Right lung (tissue), 5 donors: ENCODE results near the gene DAPK1. TPM values are rescaled to one million over a fixed set of nuclear protein-coding genes. Genes with fewer than 3 reads are reported as not detected.

ENCODE experiments used
- DNase-seq, 2 donors: peaks; one replicate each; pipeline ENCODE4 v3.0.0-alpha.2; 2013
- polyA plus RNA-seq, 5 donors: library from polyadenylated mRNA; unstranded; fragments of 120-200 nt; gene quantifications; one replicate each; pipeline versions ENCODE4 v1.2.1 to v1.2.3, GENCODE V29; 2013; ENCODE audit warnings: inconsistent platforms in 1 of 5, low replicate concordance in 1 of 5; ENCODE audit not compliant: insufficient read length in 5 of 5, insufficient read depth in 1 of 5

Gene DAPK1
- polyA plus RNA-seq, 5 donors, result 173 to 232 (median 217) TPM

DNA sequence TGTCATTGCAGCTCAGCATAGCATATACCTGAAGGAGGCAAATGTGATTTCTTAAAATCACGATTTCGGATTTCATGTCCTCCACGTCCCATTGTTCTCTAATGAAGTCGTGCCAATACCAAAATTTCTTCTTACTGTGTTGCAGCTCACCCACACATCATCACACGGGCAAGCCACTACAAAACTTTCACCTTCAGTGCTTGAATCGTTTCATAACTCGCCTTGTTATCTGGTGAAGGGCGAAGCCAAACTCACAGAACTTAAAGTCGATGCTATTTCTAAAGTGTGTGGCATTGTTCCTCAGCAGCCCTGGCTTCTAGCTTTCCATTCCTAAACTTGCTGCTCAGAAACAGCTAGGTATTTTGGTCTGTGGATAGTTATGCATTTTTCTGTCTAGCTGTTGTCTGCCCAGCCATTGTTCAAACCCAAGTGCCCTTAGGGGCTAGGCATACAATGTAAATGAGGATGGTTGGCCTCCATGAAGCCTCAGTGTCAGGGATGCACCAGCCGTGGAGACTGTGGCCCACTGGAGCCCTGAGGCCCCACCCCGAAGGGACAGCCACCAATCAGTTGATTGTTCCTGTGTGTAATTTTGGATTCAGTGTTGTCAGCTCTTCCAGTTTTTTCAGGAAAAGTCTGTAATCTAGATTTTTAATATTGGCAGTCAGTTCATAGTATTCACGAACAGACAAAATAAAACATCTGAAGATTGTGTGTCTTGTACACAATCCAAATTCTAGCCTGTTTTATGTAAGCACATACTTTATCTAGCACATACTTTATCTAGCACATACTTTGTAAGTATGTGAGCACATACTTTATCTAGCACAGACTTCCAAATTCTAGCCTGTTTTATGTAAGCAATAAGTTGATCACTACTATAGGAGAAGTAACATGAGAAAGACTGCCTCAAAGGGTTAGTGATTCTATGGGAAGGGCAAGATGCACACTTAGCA, 112.8 kb downstream of the DAPK1 start:
- peak in 1 of 2 donors; percentile 79 for DNase-seq

- no peak for DNase-seq
These were observed 114.1 kb downstream of the DAPK1 start for GRCh38 chr9:87611776-87612175.

DNA sequence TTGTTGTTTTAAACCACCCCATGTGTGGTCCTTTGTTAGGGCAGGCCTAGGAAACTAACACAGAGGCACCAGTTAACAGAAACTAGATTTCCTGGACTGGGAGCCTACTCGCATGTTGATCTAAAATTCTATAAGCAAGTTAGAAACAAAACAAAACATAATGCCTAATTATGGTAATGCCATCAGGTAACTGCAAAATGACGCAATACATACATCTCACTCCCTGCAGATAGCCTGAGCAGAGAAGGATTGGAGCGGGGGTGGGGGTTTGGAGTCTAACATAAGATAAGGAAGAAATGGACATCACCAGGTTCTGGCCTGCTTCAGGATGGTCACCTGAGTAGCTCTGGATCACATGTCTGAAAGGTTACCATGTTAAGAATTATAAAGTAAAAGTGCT, 114.9 kb downstream of the DAPK1 start:
- no peak for DNase-seq

DNA sequence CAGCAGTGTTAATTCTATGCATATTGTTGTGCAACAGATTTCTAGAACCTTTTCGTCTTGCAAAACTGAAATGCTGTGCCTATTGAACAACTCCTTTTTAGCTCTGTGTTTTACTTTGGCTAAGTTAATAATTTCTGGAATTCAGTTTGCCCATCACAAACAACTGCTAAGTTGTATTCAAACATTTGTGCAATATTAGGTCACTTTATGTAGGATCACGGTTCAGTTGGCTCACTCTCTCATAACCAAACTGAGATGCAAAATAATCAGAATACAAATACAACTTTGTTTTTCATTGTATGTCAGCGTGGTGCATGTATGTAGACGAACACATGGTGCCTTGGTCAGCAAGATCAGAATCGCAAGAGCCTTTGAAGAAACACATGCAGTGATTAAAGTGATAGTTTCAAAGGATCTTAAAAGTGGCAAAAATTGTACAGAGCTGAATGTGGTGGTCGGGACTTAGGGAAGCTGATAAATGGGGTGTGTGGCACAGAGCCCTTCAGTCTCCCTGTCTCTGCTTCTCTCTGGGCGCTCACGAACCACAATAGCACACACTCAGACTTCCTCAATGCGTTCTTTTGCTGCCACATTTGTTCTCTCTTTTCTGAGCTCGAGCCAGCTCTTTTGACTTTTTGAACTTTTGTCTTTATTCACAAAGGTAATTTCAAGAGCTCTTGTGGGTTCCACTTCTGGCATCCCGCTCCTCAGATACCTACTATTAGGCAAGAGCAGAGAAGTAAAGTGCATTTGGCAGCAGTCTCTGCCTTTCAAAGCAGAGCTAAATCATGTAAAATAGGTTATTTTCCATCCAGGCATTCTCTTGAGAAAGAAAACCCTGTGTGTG, 115.8 kb downstream of the DAPK1 start:
- DNase-seq, result peak in 1 of 2 donors; percentile 63

DNA sequence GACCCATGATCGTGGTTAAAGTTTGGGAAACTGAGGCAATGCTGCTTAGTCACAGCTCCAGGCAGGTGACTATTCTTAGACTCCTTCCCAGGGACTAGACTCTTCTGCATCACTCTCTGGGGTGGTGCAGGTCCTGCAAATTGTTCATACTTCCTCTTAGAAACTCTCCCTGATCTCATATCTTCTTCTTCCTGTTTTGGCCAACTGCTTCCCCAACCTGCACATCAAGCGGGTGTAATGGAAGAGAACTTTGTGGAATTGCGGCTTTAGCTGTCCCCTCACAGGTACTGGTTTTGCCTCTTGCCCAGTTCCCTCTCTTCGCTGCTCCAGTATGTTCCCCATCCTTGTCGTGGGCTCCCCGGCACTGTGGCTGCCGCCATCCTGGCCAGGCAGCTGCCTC, 116.7 kb downstream of the DAPK1 start:
- DNase-seq, result no peak

- DNase-seq, result no peak
These were observed 117.5 kb downstream of the DAPK1 start for GRCh38 chr9:87615136-87615535.

DNA sequence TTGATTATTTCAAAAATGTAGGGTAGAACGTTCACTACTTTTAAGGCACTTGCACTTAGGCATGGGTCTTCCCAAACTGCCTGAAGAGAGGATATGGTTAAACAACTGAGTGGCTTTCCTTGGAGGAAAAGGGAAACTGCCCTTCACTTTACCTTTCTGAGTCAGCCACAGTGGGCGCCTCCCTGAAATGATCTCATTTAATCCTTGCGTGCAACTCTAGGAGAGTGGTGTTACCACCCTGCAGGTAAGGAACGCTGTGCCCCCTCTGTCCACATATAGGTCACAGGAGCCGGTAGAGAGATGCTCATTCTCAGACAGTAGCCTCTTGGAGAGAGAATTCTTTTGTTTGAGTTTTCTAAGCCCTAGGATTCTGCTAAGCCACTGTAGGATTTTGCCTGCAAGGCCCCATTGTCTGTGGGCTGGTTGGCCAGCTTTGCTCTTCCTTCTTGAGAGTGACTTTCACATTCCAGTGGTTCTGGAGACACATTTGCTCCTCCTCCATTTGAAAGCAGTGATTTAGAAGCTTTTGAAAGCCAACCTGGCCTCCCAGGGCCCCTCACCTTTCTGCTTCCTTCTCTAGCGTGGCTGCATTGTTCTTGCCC, 118.0 kb downstream of the DAPK1 start:
- DNase-seq, result no peak

DNA sequence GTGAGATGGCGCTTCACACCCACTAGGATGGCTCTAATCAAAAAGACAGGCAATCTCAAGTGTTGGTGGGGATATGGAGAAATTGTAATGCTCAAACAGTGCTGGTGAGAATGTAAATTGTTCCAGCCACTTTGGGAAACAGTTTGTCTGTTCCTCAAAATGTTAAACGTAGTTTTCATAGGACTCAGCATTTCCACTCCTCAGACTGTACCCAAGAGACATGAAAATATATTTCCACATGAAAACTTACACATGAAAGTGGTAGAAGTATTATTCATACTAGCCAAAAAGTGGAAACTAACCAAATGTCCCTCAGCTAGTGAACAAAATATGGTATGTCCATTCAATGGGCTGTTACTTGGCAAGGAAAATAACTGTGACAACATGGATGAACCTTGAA, 120.6 kb downstream of the DAPK1 start:
- no peak for DNase-seq

DNA sequence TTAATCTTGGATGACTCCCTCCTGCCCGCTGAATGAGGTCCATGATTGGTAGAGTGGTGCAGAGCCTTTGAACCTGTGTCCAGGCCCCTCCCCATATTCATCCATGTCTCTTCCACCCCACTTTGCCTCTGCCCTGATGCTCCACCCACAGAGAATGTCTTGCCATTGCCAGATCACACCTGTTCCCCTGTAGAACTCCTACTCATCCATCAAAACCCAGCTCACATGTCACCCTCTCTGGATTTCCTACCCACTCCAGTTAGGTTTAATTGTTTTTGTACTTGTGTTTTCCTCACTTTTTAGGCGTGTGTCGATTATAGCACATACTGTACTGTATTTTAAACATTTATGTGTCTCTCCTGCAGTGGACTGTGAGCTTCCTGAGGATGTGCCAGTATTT, 121.3 kb downstream of the DAPK1 start:
- DNase-seq, result no peak

- DNase-seq, result no peak
These were observed 121.7 kb downstream of the DAPK1 start for GRCh38 chr9:87619346-87619745.

DNA sequence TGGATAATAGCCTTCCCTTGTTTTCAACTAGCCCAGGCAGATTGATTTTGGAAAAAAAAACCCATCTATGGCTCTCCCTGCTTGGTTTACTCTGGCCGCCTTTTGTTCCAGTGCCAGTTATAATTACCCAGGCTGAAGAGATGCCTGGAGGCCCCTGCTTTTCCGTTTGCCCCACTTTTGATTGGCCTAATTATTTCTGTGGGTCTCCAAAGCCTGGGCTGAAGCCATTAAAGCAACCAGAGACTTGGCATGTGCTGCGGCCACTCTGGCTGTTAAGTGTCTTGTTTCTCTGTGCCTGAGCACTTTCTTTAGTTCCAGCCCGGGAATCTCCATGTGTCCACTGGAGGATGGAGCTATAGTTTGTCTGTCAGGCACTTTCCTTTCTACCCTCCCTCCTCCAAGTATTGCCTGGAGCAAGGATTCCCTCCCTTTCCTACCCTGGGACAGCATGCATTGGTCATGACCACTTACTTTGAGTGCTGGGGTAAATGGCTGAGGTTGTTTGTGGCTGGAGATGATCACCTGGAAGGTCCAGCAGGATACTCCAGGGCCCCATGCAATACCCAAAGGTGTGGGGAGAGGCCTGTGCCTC, 123.2 kb downstream of the DAPK1 start:
- no peak for DNase-seq

DNA sequence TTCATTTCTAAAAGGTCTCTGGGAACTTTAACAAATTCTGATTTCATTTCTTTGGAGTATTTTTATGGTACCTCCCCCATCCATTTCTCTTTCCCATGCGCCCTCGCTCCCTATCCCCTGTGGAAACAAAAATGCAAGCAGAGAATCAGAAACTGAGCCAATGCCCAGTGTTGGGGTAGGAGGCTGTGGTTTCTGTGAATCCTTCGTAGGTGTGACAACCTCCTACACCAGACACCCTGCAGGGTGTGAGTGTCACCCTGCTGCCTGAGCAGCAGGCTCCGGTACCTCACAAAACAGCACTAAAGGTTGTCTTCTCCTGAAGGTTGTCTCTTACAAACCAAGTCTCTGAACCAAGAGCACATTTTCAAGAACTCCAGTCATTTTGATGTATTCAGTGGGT, 124.4 kb downstream of the DAPK1 start:
- DNase-seq, result no peak

- no peak for DNase-seq
These were observed 125.3 kb downstream of the DAPK1 start for GRCh38 chr9:87622923-87623322.

DNA sequence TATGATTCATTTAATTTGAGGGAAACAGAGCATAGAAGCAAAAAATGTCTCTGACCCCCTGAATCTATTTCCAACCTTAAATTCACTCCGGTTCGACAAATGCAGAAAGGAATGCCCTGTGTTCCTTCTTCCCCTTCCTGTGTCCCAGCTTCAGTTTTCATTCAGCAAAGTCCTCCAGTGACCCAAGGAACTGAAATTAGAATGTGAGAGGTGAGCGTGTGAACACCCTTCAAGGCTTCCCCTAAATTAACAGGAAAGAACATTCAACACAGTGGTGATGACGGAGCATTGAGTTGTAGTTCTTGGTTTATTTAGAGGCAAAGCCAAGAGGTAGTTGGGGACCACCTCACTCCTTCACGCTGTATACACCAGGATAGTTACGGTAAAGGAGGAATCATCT, 130.7 kb downstream of the DAPK1 start:
- no peak for DNase-seq

- DNase-seq, result no peak
These were observed 131.4 kb downstream of the DAPK1 start for GRCh38 chr9:87629104-87629503.

DNA sequence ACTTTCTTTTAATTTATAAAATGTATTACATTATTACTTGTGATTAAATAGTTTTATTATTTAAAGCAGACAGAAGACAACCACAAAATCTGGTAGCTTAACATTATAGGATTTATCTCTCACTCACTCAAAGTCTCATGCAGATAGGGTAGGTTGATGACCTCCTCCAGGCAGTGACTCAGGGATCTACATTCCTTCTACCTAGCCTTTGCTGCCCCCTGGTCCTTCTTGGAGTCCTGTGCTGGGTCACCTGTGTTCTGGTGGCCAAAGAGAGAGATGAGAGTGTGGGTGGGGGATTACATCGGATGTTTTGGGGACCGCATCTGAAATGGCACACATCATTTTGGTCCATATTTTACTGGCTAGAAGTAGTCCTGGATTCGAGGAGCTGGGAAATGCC, 132.6 kb downstream of the DAPK1 start:
- no peak for DNase-seq

- no peak for DNase-seq
These were observed 133.2 kb downstream of the DAPK1 start for GRCh38 chr9:87630846-87631245.

- DNase-seq, result no peak
These were observed 138.2 kb downstream of the DAPK1 start for GRCh38 chr9:87635656-87636501.

DNA sequence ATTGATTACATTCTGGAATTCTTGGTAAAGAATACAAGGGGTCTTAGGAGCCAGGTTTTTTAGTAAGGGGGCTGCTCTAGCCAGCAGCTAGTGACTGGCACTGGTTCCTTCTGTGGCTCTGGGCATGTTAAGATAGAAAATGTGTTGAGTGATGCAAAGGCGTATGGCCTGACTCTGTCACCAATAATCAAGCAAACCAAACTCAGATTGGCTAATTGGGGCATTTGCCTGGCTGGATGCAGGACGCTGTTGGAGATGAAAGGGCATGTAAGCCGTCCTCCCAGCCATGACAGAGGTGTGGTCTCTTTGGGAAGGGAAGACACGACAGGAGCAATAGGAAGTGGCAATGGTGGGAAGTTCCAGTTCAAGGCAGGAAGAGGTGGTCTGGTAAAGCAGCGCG, 140.6 kb downstream of the DAPK1 start:
- DNase-seq, result no peak

GRCh38 chr9:87639949-87640348, 142.3 kb downstream of the DAPK1 start:
- no peak for DNase-seq

DNA sequence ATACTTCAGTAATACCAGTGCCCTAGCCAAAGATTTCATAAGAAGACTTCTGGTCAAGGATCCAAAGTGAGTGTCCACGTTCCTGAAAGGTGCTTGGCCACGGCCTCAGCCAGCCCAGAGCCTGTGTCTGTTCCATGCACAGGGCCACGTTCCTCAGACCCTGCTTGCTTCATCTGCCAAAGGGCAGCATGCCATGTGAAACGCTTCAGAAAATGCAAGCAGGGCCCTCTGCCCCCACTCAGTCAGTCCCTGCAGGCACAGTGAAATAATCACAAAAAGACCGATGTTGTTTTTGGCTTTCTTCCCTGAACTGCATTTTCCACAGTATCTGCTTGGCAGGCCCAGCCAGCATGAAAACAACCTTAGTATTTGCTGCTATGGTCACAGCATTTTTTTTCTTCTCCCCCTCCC, 142.7 kb downstream of the DAPK1 start:
- peak; percentile 79 to 84 for DNase-seq
